ENCODE data around the gene KCNIP1. TPM values are rescaled to one million over a fixed set of nuclear protein-coding genes. Genes with fewer than 3 reads are reported as not detected.

KCNIP1 gene
- polyA plus RNA-seq, 1 of the 3 experiments (the other 2 are of a cell fraction): 1.3 TPM

GRCh38 chr5:170538696-170539586 is 35.1 kb downstream of the KCNIP1 start:
- Histone ChIP-seq H3K27me3 (ENCODE audit: insufficient read depth) (no peaks in the 10 kb centered on the region), H3K27ac (ENCODE audit: low read depth in 2 of 2, low read length in 1 of 2) (no peak overlapping the region), H3K79me2 (ENCODE audit: insufficient read depth) (no peaks in the 10 kb centered on the region), H3K36me3 (replicated peaks in 1 of 2; ENCODE audit: control insufficient read depth in 1 of 2, insufficient read depth in 2 of 2, low read length in 1 of 2) (no peaks in the 10 kb centered on the region), H4K20me1 (ENCODE audit: insufficient read depth) (no peaks in the 10 kb centered on the region), H3K9me3 (no peaks in the 10 kb centered on the region), H3K4me2 (no peak overlapping the region), H3K9me2 (no peaks in the 10 kb centered on the region), H3K4me1 (ENCODE audit: control insufficient read depth in 1 of 2, insufficient read depth in 2 of 2, low read depth in 1 of 2, low read length in 1 of 2) (no peaks in the 10 kb centered on the region; a peak in 1 of 4 replicates), H2AFZ (ENCODE audit: low read depth) (no peak overlapping the region), H3K4me3 (ENCODE audit: low read depth in 2 of 2, low read length in 1 of 2) (no peak overlapping the region), H3K9ac (no peak overlapping the region), H3F3A (replicated peaks; ENCODE audit: insufficient read depth) (no peaks in the 10 kb centered on the region)
- WGBS (ENCODE audit: low lambda C conversion rate): 67% methylated on average over 6 of the region's 6 CpGs
- ChIA-PET POLR2A (no interaction called here), CTCF (no interaction called here)
- DNase-seq: no peak
- TF ChIP-seq FOXM1 (IDR thresholded peaks at IDR 0.05; ENCODE audit: low read depth) (no peak), FOSL2 (IDR thresholded peaks at IDR 0.05; ENCODE audit: borderline replicate concordance, low read depth) (no peak), REST (IDR thresholded peaks at IDR 0.05; ENCODE audit: low read depth, low read length) (no peak), GABPA (IDR thresholded peaks at IDR 0.05; ENCODE audit: low read depth) (no peak), EP300 (IDR thresholded peaks at IDR 0.05; ENCODE audit: borderline replicate concordance in 1 of 2, low read depth in 1 of 2, low read length in 1 of 2) (no peak), PBX3 (IDR thresholded peaks at IDR 0.05) (no peak), IRF3 (IDR thresholded peaks at IDR 0.05; ENCODE audit: low read depth, low read length) (no peak), GATA2 (CRISPR knock-in tag; IDR thresholded peaks at IDR 0.05) (no peak), SMC3 (IDR thresholded peaks at IDR 0.05; ENCODE audit: low read depth, low read length) (no peak), MXI1 (IDR thresholded peaks at IDR 0.05; ENCODE audit: low read depth, low read length) (no peak), ELF1 (IDR thresholded peaks at IDR 0.05) (no peak), MEF2A (IDR thresholded peaks at IDR 0.05; ENCODE audit: borderline replicate concordance, low read depth) (no peak), RXRA (IDR thresholded peaks at IDR 0.05; ENCODE audit: borderline replicate concordance, low read depth) (no peak), CHD2 (IDR thresholded peaks at IDR 0.05; ENCODE audit: low read length, partially characterized antibody) (no peak), POLR2AphosphoS5 (IDR thresholded peaks at IDR 0.05; ENCODE audit: low read depth, low read length) (no peak), FOXJ3 (CRISPR knock-in tag; IDR thresholded peaks at IDR 0.05) (no peak), JUND (IDR thresholded peaks at IDR 0.05) (no peak), EZH2phosphoT487 (IDR thresholded peaks at IDR 0.05; ENCODE audit: borderline replicate concordance, low read depth) (no peak), TCF12 (IDR thresholded peaks at IDR 0.05) (no peak), SIN3A (IDR thresholded peaks at IDR 0.05; ENCODE audit: borderline replicate concordance, low read depth, low read length) (no peak)

All from SK-N-SH (cell line).